ENCODE data around the gene ABCB8. TPM values are rescaled to one million over a fixed set of nuclear protein-coding genes. Genes with fewer than 3 reads are reported as not detected.

Gene ABCB8
- total and polyA plus RNA-seq, 9 of the 15 experiments (the other 6 are each of a cell fraction or from before 2014, with no cell fraction given) = 7.6 to 106 (median 36.3) TPM

DNA sequence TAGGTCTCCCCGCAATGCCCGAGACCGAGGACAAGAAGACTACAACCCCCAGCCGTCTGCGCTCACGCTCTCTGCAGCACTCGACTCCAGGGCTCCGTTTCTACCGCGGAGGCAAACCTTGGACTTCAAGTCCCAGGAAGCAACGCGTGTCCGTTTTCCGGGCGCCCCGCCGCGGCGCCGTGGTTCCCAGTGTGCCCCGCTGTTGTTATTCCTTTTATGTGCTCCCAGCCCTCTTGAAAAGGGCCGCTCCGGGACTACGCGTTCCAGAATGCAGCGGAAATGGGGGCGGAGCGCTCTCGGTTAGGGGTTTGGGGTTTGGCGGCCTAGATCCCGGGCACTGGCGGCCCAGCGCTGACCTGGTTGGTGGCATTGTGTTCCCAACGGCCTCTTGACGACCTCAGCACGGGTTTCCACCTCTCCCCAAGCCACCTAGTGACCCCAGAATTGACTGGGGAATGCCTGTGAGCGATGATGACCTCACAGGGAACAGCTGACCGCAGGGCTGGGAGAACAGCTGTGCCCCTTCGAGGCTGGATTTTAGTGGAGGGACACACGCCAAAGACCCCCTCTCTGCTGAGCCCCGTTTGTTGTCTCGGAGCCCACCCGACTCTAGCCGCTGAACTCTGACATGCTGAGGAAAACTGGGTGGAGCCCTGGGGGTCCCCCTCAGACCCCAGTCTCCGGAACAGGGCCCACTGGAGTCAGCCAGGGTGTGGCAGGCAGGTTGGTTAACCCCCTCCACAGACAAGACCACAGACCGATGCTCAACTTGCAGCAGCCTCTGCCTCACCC is 29.9 kb downstream of the ABCB8 start (continued):
- TF ChIP-seq, protein P1, sequence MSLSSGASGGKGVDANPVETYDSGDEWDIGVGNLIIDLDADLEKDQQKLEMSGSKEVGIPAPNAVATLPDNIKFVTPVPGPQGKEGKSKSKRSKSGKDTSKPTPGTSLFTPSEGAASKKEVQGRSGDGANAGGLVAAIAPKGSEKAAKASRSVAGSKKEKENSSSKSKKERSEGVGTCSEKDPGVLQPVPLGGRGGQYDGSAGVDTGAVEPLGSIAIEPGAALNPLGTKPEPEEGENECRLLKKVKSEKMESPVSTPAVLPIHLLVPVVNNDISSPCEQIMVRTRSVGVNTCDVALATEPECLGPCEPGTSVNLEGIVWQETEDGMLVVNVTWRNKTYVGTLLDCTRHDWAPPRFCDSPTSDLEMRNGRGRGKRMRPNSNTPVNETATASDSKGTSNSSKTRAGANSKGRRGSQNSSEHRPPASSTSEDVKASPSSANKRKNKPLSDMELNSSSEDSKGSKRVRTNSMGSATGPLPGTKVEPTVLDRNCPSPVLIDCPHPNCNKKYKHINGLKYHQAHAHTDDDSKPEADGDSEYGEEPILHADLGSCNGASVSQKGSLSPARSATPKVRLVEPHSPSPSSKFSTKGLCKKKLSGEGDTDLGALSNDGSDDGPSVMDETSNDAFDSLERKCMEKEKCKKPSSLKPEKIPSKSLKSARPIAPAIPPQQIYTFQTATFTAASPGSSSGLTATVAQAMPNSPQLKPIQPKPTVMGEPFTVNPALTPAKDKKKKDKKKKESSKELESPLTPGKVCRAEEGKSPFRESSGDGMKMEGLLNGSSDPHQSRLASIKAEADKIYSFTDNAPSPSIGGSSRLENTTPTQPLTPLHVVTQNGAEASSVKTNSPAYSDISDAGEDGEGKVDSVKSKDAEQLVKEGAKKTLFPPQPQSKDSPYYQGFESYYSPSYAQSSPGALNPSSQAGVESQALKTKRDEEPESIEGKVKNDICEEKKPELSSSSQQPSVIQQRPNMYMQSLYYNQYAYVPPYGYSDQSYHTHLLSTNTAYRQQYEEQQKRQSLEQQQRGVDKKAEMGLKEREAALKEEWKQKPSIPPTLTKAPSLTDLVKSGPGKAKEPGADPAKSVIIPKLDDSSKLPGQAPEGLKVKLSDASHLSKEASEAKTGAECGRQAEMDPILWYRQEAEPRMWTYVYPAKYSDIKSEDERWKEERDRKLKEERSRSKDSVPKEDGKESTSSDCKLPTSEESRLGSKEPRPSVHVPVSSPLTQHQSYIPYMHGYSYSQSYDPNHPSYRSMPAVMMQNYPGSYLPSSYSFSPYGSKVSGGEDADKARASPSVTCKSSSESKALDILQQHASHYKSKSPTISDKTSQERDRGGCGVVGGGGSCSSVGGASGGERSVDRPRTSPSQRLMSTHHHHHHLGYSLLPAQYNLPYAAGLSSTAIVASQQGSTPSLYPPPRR (CRISPR knock-in tag; IDR thresholded peaks at IDR 0.05; ENCODE audit: borderline replicate concordance) = 0 out of 2 replicates have a peak, but pooled peaks have one; percentile 18
- TF ChIP-seq LEF1 (IDR thresholded peaks at IDR 0.05) = peak; percentile 45
- TF ChIP-seq ZNF134 (CRISPR knock-in tag; conservative IDR thresholded peaks at IDR 0.05) = no peak
- TF ChIP-seq JUNB (CRISPR knock-in tag; conservative IDR thresholded peaks at IDR 0.05) = 0 out of 2 replicates have a peak, but pooled peaks have one; percentile 24
- TF ChIP-seq TEAD1 (CRISPR knock-in tag; IDR thresholded peaks at IDR 0.05) = peak; percentile 18 to 80; a peak in 3 of 4 replicates
- TF ChIP-seq SP1 (CRISPR knock-in tag; IDR thresholded peaks at IDR 0.05) = peak; percentile 95
- peak; percentile 66 for TF ChIP-seq POU5F1 (IDR thresholded peaks at IDR 0.05; ENCODE audit: borderline replicate concordance, low read depth, low read length, partially characterized antibody)
- no peak for TF ChIP-seq EP400 (IDR thresholded peaks at IDR 0.05)
- TF ChIP-seq, protein P2, sequence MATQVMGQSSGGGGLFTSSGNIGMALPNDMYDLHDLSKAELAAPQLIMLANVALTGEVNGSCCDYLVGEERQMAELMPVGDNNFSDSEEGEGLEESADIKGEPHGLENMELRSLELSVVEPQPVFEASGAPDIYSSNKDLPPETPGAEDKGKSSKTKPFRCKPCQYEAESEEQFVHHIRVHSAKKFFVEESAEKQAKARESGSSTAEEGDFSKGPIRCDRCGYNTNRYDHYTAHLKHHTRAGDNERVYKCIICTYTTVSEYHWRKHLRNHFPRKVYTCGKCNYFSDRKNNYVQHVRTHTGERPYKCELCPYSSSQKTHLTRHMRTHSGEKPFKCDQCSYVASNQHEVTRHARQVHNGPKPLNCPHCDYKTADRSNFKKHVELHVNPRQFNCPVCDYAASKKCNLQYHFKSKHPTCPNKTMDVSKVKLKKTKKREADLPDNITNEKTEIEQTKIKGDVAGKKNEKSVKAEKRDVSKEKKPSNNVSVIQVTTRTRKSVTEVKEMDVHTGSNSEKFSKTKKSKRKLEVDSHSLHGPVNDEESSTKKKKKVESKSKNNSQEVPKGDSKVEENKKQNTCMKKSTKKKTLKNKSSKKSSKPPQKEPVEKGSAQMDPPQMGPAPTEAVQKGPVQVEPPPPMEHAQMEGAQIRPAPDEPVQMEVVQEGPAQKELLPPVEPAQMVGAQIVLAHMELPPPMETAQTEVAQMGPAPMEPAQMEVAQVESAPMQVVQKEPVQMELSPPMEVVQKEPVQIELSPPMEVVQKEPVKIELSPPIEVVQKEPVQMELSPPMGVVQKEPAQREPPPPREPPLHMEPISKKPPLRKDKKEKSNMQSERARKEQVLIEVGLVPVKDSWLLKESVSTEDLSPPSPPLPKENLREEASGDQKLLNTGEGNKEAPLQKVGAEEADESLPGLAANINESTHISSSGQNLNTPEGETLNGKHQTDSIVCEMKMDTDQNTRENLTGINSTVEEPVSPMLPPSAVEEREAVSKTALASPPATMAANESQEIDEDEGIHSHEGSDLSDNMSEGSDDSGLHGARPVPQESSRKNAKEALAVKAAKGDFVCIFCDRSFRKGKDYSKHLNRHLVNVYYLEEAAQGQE (IDR thresholded peaks at IDR 0.05; ENCODE audit: borderline replicate concordance) = peak; percentile 7; the same call in 1 of the 2 replicates
- TF ChIP-seq, protein P2 (CRISPR knock-in tag; IDR thresholded peaks at IDR 0.05; ENCODE audit: low read depth) = 0 out of 2 replicates have a peak, but pooled peaks have one; percentile 9
- TF ChIP-seq CAMTA2 (CRISPR knock-in tag; conservative IDR thresholded peaks at IDR 0.05) = peak; percentile 87; the same call in 1 of the 2 replicates
- TF ChIP-seq FOXP1 (CRISPR knock-in tag; IDR thresholded peaks at IDR 0.05) = 0 out of 2 replicates have a peak, but pooled peaks have one; percentile 10
- TF ChIP-seq, protein P3, sequence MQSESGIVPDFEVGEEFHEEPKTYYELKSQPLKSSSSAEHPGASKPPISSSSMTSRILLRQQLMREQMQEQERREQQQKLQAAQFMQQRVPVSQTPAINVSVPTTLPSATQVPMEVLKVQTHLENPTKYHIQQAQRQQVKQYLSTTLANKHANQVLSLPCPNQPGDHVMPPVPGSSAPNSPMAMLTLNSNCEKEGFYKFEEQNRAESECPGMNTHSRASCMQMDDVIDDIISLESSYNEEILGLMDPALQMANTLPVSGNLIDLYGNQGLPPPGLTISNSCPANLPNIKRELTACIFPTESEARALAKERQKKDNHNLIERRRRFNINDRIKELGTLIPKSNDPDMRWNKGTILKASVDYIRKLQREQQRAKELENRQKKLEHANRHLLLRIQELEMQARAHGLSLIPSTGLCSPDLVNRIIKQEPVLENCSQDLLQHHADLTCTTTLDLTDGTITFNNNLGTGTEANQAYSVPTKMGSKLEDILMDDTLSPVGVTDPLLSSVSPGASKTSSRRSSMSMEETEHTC (IDR thresholded peaks at IDR 0.05) = peak; percentile 51

Data from K562 (cell line).